Measurements from ENCODE around the gene LRFN5.

The LRFN5 gene

GRCh38 chr14:41925409-41925808 is 318.7 kb downstream of the LRFN5 start:
- H3K4me3 ChIP-seq (ENCODE audit: low read depth, low read length): no peak overlapping the region
- no peak for TF ChIP-seq CTCF (IDR thresholded peaks at IDR 0.05; ENCODE audit: borderline replicate concordance, insufficient read depth, low read depth, low read length)

- no peak overlapping the region for H3K4me3 ChIP-seq (ENCODE audit: low read depth, low read length)
- no peak for TF ChIP-seq CTCF (IDR thresholded peaks at IDR 0.05; ENCODE audit: borderline replicate concordance, insufficient read depth, low read depth, low read length)
Measured at GRCh38 chr14:41950428-41951151, 343.9 kb downstream of the LRFN5 start.

Measured in GM12875 (cell line).